GM19025 (cell line): ENCODE results near the gene SLC35A5.

Experiments
- ATAC-seq: cut with Tn5 transposase; IDR thresholded peaks from one replicate; pipeline ENCODE4 v1.9.1; 2021; ENCODE audit warnings: mild to moderate bottlenecking, low read depth, moderate library complexity; ENCODE audit not compliant: unreplicated experiment

SLC35A5 gene

GRCh38 chr3:112569265-112569664 is 7.4 kb downstream of the SLC35A5 start:
- no peak for ATAC-seq

- ATAC-seq = no peak
Observed at GRCh38 chr3:112572701-112573100, 10.9 kb downstream of the SLC35A5 start.

GRCh38 chr3:112579232-112579631 is 17.4 kb downstream of the SLC35A5 start:
- ATAC-seq = no peak

- ATAC-seq = no peak
Observed at GRCh38 chr3:112579697-112580096, 17.9 kb downstream of the SLC35A5 start.

GRCh38 chr3:112582244-112582874 is 20.5 kb downstream of the SLC35A5 start:
- no peak for ATAC-seq

- no peak for ATAC-seq
Observed at GRCh38 chr3:112583105-112583504, 21.3 kb downstream of the SLC35A5 start.

- no peak for ATAC-seq
Observed at GRCh38 chr3:112585782-112586181, 23.9 kb downstream of the SLC35A5 start.

- no peak for ATAC-seq
Observed at GRCh38 chr3:112587336-112587735, 25.5 kb downstream of the SLC35A5 start.

GRCh38 chr3:112593258-112593657 is 31.4 kb downstream of the SLC35A5 start:
- ATAC-seq = no peak

- no peak for ATAC-seq
Observed at GRCh38 chr3:112594856-112595255, 33.0 kb downstream of the SLC35A5 start.

GRCh38 chr3:112597945-112598344 is 36.1 kb downstream of the SLC35A5 start:
- no peak for ATAC-seq

- ATAC-seq = no peak
Observed at GRCh38 chr3:112598731-112599130, 36.9 kb downstream of the SLC35A5 start.

GRCh38 chr3:112602217-112602838 is 40.5 kb downstream of the SLC35A5 start:
- no peak for ATAC-seq

GRCh38 chr3:112604536-112604935 is 42.7 kb downstream of the SLC35A5 start:
- ATAC-seq = no peak

GRCh38 chr3:112605285-112605684 is 43.4 kb downstream of the SLC35A5 start:
- no peak for ATAC-seq

- no peak for ATAC-seq
Observed at GRCh38 chr3:112606098-112606497, 44.3 kb downstream of the SLC35A5 start.

GRCh38 chr3:112607863-112608262 is 46.0 kb downstream of the SLC35A5 start:
- no peak for ATAC-seq

GRCh38 chr3:112610121-112610520 is 48.3 kb downstream of the SLC35A5 start:
- no peak for ATAC-seq

GRCh38 chr3:112611752-112612515 is 50.1 kb downstream of the SLC35A5 start:
- ATAC-seq = no peak

GRCh38 chr3:112615989-112616731 is 54.3 kb downstream of the SLC35A5 start:
- no peak for ATAC-seq

- no peak for ATAC-seq
Observed at GRCh38 chr3:112617285-112617684, 55.4 kb downstream of the SLC35A5 start.
